NT2/D1 (cell line): ENCODE results near the gene UACA.

Source experiments
- DNase-seq: peaks from one replicate; pipeline ENCODE4 v3.0.0-alpha.2; 2011; ENCODE audit warnings: low read depth, low spot score
- H3K27me3 ChIP-seq: 2 replicates; pipeline ENCODE4 v1.6.0; 2011; ENCODE audit warnings: mild to moderate bottlenecking; ENCODE audit not compliant: insufficient read length, insufficient read depth
- H3K36me3 ChIP-seq: 2 replicates; pipeline ENCODE4 v1.6.1; 2011; ENCODE audit warnings: mild to moderate bottlenecking, low read length, mixed read lengths; ENCODE audit not compliant: insufficient read depth, insufficient read length
- H3K4me1 ChIP-seq: 2 replicates; pipeline ENCODE4 v1.5.1; 2011; ENCODE audit not compliant: insufficient read depth, insufficient read length
- H3K4me3 ChIP-seq: 2 replicates; pipeline ENCODE4 v1.5.1; 2011; ENCODE audit warnings: low read depth; ENCODE audit not compliant: insufficient read length
- H3K9ac ChIP-seq: 2 replicates; pipeline ENCODE4 v1.6.0; 2011; ENCODE audit warnings: low read depth; ENCODE audit not compliant: insufficient read length
- H3K9me3 ChIP-seq: 2 replicates; pipeline ENCODE4 v1.5.1; 2011; ENCODE audit warnings: mild to moderate bottlenecking, low read length; ENCODE audit not compliant: insufficient read depth
- SUZ12 ChIP-seq: IDR thresholded peaks from 2 replicates; pipeline ENCODE4 v1.6.1; 2011; ENCODE audit not compliant: insufficient read length, insufficient read depth; ENCODE audit errors: extremely low read depth
- YY1 ChIP-seq: IDR thresholded peaks from 2 replicates; pipeline ENCODE4 v1.6.1; 2011; ENCODE audit not compliant: insufficient read length, insufficient read depth
- ZNF274 ChIP-seq: IDR thresholded peaks from 2 replicates; pipeline ENCODE4 v1.6.1; 2011; ENCODE audit warnings: mild to moderate bottlenecking, low read depth, low read length

Gene UACA

GRCh38 chr15:70766597-70766996, 3.2 kb upstream of the UACA start:
- Histone ChIP-seq H3K4me1 (no peaks in the 10 kb centered on the region), H3K4me3 (no peak overlapping the region)
- TF ChIP-seq YY1 (no peak), SUZ12 (no peak), ZNF274 (no peak)

GRCh38 chr15:70765504-70766281, 2.3 kb upstream of the UACA start:
- H3K9me3 ChIP-seq: no peaks in the 10 kb centered on the region
- H3K36me3 ChIP-seq: no peaks in the 10 kb centered on the region
- no peaks in the 10 kb centered on the region for H3K4me1 ChIP-seq
- TF ChIP-seq SUZ12 (no peak), YY1 (no peak), ZNF274 (no peak)
- no peak for DNase-seq
- no peak overlapping the region for H3K4me3 ChIP-seq
- H3K27me3 ChIP-seq: peaks cover 11% of the 10 kb centered on the region
- H3K9ac ChIP-seq: no peak overlapping the region

More at GRCh38 chr15:70766597-70766996, 3.2 kb upstream of the UACA start:
- Histone ChIP-seq H3K36me3 (no peaks in the 10 kb centered on the region), H3K9me3 (no peaks in the 10 kb centered on the region), H3K27me3 (peaks cover 10% of the 10 kb centered on the region), H3K9ac (no peak overlapping the region)
- DNase-seq: no peak

- H3K9ac ChIP-seq: peak overlapping the region; percentile 72
- no peak for TF ChIP-seq ZNF274
- no peak for TF ChIP-seq SUZ12
- no peak for TF ChIP-seq YY1
- peak overlapping the region; percentile 46 for H3K4me3 ChIP-seq
- peaks cover 11% of the 10 kb centered on the region for H3K27me3 ChIP-seq
- no peaks in the 10 kb centered on the region for H3K9me3 ChIP-seq
- H3K4me1 ChIP-seq: no peaks in the 10 kb centered on the region
- no peaks in the 10 kb centered on the region for H3K36me3 ChIP-seq
- DNase-seq: no peak
These were observed 782 bp upstream of the UACA start for GRCh38 chr15:70763950-70764730.

DNA sequence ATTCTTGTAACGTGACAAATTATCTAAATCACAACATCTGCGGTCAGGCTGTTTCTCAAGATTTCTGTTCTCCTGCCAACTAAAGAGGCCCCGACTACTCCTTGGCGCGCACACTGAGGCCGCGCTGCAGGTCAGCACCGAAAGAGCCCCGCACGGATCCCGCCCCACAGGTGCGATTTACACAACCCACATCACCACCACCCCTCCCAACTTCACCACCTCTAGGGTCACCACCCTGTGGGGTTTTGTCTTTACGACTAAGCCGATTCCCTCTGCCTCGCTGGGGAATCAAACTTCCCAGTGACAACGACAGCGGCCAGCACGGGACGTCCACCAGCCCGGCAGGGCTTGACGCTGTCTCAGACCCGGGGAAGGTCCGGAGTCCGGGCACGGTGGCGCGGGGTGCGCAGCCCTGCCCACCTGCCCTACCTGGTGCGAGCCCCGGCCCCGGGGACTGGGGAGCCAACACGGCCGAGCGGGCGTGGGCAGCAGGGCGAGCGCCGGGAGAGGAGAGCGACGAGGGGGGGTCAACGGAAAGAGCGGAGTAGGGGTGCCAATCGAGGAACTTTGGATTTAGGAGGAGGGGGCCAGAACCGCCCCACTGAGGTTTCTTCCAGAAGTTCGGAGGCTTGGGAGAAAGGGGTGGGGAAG, 764 bp downstream of the UACA start:
- peak overlapping the region; percentile 75 for H3K4me3 ChIP-seq
- no peaks in the 10 kb centered on the region for H3K36me3 ChIP-seq
- H3K9me3 ChIP-seq: no peaks in the 10 kb centered on the region
- no peaks in the 10 kb centered on the region for H3K4me1 ChIP-seq
- peak overlapping the region; percentile 83 for H3K9ac ChIP-seq
- DNase-seq: no peak
- H3K27me3 ChIP-seq: peaks cover 11% of the 10 kb centered on the region
- no peak for TF ChIP-seq YY1
- no peak for TF ChIP-seq SUZ12
- TF ChIP-seq ZNF274: no peak

GRCh38 chr15:70761931-70762468, 1.4 kb downstream of the UACA start:
- H3K4me1 ChIP-seq: no peaks in the 10 kb centered on the region
- no peaks in the 10 kb centered on the region for H3K9me3 ChIP-seq
- H3K9ac ChIP-seq: peak overlapping the region; percentile 83
- no peak for TF ChIP-seq ZNF274
- TF ChIP-seq SUZ12: no peak
- TF ChIP-seq YY1: no peak
- no peak for DNase-seq
- peak overlapping the region; percentile 75 for H3K4me3 ChIP-seq
- H3K36me3 ChIP-seq: no peaks in the 10 kb centered on the region
- H3K27me3 ChIP-seq: peaks cover 11% of the 10 kb centered on the region

GRCh38 chr15:70761046-70761445, 2.3 kb downstream of the UACA start:
- Histone ChIP-seq H3K9ac (no peak overlapping the region), H3K27me3 (peaks cover 11% of the 10 kb centered on the region), H3K9me3 (no peaks in the 10 kb centered on the region), H3K36me3 (no peaks in the 10 kb centered on the region), H3K4me1 (no peaks in the 10 kb centered on the region), H3K4me3 (no peak overlapping the region)
- TF ChIP-seq ZNF274: no peak
- TF ChIP-seq YY1: no peak
- DNase-seq: no peak
